Endothelial cell of umbilical vein (primary cell): Measurements from ENCODE around the gene SESN3. TPM values are rescaled to one million over a fixed set of nuclear protein-coding genes. Genes with fewer than 3 reads are reported as not detected.

Experiments
- polyA plus RNA-seq, 4 experiments: library from polyadenylated mRNA; depleted of rRNA in 3 of 4; stranded (reverse) in 3 of 4; unstranded in 1 of 4; fragments of >200 nt; gene quantifications; 2 replicates each; pipeline versions ENCODE4 v1.2.1 to v1.2.3, GENCODE V29; 2011 to 2012; ENCODE audit warnings: missing spikeins in 1 of 4
- total RNA-seq: library from RNA; stranded (reverse); gene quantifications from 2 replicates; pipeline ENCODE4 v1.2.3, GENCODE V29; 2021

SESN3 gene
- total and polyA plus RNA-seq, 2 donors (not counting 3 experiments of a cell fraction or from before 2014, with no cell fraction given): 1.6 to 6.9 TPM

Other genes with a start within 250 kb of the SESN3 start
- not detected in 2 replicates for gene KDM4E, start 205.9 kb downstream of the SESN3 start, total RNA-seq
- gene KDM4E, start 205.9 kb downstream of the SESN3 start, polyA plus RNA-seq: not detected in 2 replicates
- gene KDM4F, start 181.8 kb downstream of the SESN3 start, total RNA-seq: not detected in 2 replicates
- not detected in 2 replicates for gene KDM4F, start 181.8 kb downstream of the SESN3 start, polyA plus RNA-seq
- gene SRSF8, start 164.3 kb downstream of the SESN3 start, total RNA-seq: 29.2 and 31.3 TPM in 2 replicates
- 19.5 and 21.9 TPM in 2 replicates for gene SRSF8, start 164.3 kb downstream of the SESN3 start, polyA plus RNA-seq
- gene ENDOD1, start 141.4 kb downstream of the SESN3 start, total RNA-seq: 17.1 and 20.5 TPM in 2 replicates
- 10.2 and 10.5 TPM in 2 replicates for gene ENDOD1, start 141.4 kb downstream of the SESN3 start, polyA plus RNA-seq